Measurements from ENCODE around the gene MED25. TPM values are rescaled to one million over a fixed set of nuclear protein-coding genes. Genes with fewer than 3 reads are reported as not detected.

MED25 gene
- total and polyA plus RNA-seq, 9 of the 15 experiments (the other 6 are each of a cell fraction or from before 2014, with no cell fraction given): 4.1 to 93.9 (median 19.3) TPM

- Histone ChIP-seq H3K4me1 (replicated peaks in 1 of 2; ENCODE audit: control insufficient read depth in 2 of 2, insufficient read depth in 2 of 2, low read length in 2 of 2) (peaks cover 28 to 31% of the 10 kb centered on the region in 2 experiments), H3K79me2 (ENCODE audit: control insufficient read depth, insufficient read depth, low read length) (peaks cover 18% of the 10 kb centered on the region), H3K36me3 (ENCODE audit: control insufficient read depth, insufficient read depth, low read length) (peaks cover 9% of the 10 kb centered on the region; the same call in 2 of the 3 replicates), H3K9ac (ENCODE audit: insufficient read depth in 1 of 2, low read depth in 2 of 2, low read length in 2 of 2) (no peak overlapping the region), H3K4me2 (ENCODE audit: insufficient read depth, low read length) (no peak overlapping the region), H2AFZ (ENCODE audit: low read depth, low read length) (no peak overlapping the region), H3K27ac (ENCODE audit: extremely low read depth, low read depth, low read length) (no peak overlapping the region), H3K9me3 (replicated peaks; ENCODE audit: control insufficient read depth, insufficient read depth, low read depth, low read length) (0 out of 2 replicates have a peak, but pooled peaks cover 6% of the 10 kb centered on the region), H3K9me1 (ENCODE audit: control insufficient read depth, insufficient read depth, low read length) (peaks cover 3% of the 10 kb centered on the region), H3K4me3 (no peak overlapping the region), H3K27me3 (ENCODE audit: control insufficient read depth in 2 of 2, insufficient read depth in 2 of 2, low read length in 2 of 2) (no peaks in the 10 kb centered on the region), H4K20me1 (replicated peaks; ENCODE audit: control insufficient read depth, insufficient read depth, low read length) (no peaks in the 10 kb centered on the region)
- FAIRE-seq (no peak), ATAC-seq (no peak), DNase-seq (ENCODE audit: extremely low read depth in 1 of 4, low spot score in 3 of 4) (no peak)
- ChIA-PET CTCF (ENCODE audit: low intra/inter-chr PET ratio) (no interaction called here), POLR2A (interaction anchor here (1.2 kb wide), 1 partner anchor 19 kb away, joined by 4 read pairs; no protein-coding TSS in a partner anchor)
- intact Hi-C loops (cut with micrococcal nuclease): loop anchor here (2.0 kb wide), 1 partner anchor 27 kb away; the partner anchor contains the start of gene MED25
- WGBS (ENCODE audit: insufficient coverage, low coverage, missing lambda C conversion rate): 52% methylated on average over 3 of the region's 3 CpGs
- in situ Hi-C loops (cut with MboI): no loop called here
- TF ChIP-seq NFIC (IDR thresholded peaks at IDR 0.05) (0 out of 2 replicates have a peak, but pooled peaks have one; percentile 15), RAD21 (CRISPR knock-in tag; conservative IDR thresholded peaks at IDR 0.05 in 1 of 2, IDR thresholded peaks at IDR 0.05 in 1 of 2) (0 out of 4 replicates have a peak, but pooled peaks of 1 of the 2 experiments have one; percentile 4), POLR2G (IDR thresholded peaks at IDR 0.05; ENCODE audit: low read depth, low read length) (no peak), SMARCA5 (IDR thresholded peaks at IDR 0.05) (no peak)
- BruUV-seq (replicated peaks): no TSS peak
Observed at GRCh38 chr19:49845414-49845813, 27.3 kb downstream of the MED25 start.

- BruUV-seq (replicated peaks): no TSS peak
- POLR2A ChIA-PET: interaction anchor here (0.6 to 0.9 kb wide), 2 partner anchors 31 to 404 kb away, joined by 3 to 4 read pairs; partner anchors contain the start of gene AKT1S1
- in situ Hi-C loops (cut with MboI) (no loop called here), intact Hi-C loops (cut with micrococcal nuclease) (no loop called here)
- Histone ChIP-seq H3K4me3 (no peak overlapping the region), H3K9ac (ENCODE audit: insufficient read depth in 1 of 2, low read depth in 2 of 2, low read length in 2 of 2) (no peak overlapping the region), H3K4me2 (ENCODE audit: insufficient read depth, low read length) (no peak overlapping the region), H3K79me2 (ENCODE audit: control insufficient read depth, insufficient read depth, low read length) (peaks cover 20% of the 10 kb centered on the region), H3K9me3 (replicated peaks; ENCODE audit: control insufficient read depth, insufficient read depth, low read depth, low read length) (0 out of 2 replicates have a peak, but pooled peaks cover 6% of the 10 kb centered on the region), H2AFZ (ENCODE audit: low read depth, low read length) (no peak overlapping the region), H3K27me3 (ENCODE audit: control insufficient read depth in 2 of 2, insufficient read depth in 2 of 2, low read length in 2 of 2) (no peaks in the 10 kb centered on the region), H3K9me1 (ENCODE audit: control insufficient read depth, insufficient read depth, low read length) (peaks cover 3% of the 10 kb centered on the region), H4K20me1 (replicated peaks; ENCODE audit: control insufficient read depth, insufficient read depth, low read length) (no peaks in the 10 kb centered on the region), H3K36me3 (ENCODE audit: control insufficient read depth, insufficient read depth, low read length) (peaks cover 3% of the 10 kb centered on the region; the same call in 1 of the 3 replicates), H3K27ac (ENCODE audit: extremely low read depth, low read depth, low read length) (no peak overlapping the region), H3K4me1 (replicated peaks in 1 of 2; ENCODE audit: control insufficient read depth in 2 of 2, insufficient read depth in 2 of 2, low read length in 2 of 2) (peaks cover 28 to 33% of the 10 kb centered on the region in 2 experiments)
- FAIRE-seq: no peak
- ATAC-seq: no peak
- CTCF ChIA-PET (ENCODE audit: low intra/inter-chr PET ratio): no interaction called here
- no peak for TF ChIP-seq ZNF583 (CRISPR knock-in tag; IDR thresholded peaks at IDR 0.05)
- TF ChIP-seq ZNF121 (CRISPR knock-in tag; conservative IDR thresholded peaks at IDR 0.05): peak; percentile 80
- no peak for TF ChIP-seq ZNF212 (CRISPR knock-in tag; IDR thresholded peaks at IDR 0.05)
- TF ChIP-seq ELK3 (CRISPR knock-in tag; IDR thresholded peaks at IDR 0.05): no peak
- TF ChIP-seq E2F5 (CRISPR knock-in tag; IDR thresholded peaks at IDR 0.05): no peak
- DNase-seq (ENCODE audit: extremely low read depth in 1 of 4, low spot score in 3 of 4): no peak
- WGBS (ENCODE audit: insufficient coverage, low coverage, missing lambda C conversion rate): 79% methylated on average over 5 of the region's 5 CpGs
Observed at GRCh38 chr19:49846408-49846807, 28.3 kb downstream of the MED25 start.

Measured in K562 (cell line).